Measurements from ENCODE around the gene GABRR1.

GRCh38 chr6:89221971-89222711 is 5.0 kb upstream of the GABRR1 start:
- no peak for TF ChIP-seq CTCF (IDR thresholded peaks at IDR 0.05; ENCODE audit: insufficient read depth, low read depth, low read length)
- TF ChIP-seq EZH2 (IDR thresholded peaks at IDR 0.05; ENCODE audit: insufficient read depth, low read length) = no peak

Measured in astrocyte (in vitro differentiated cells and primary cell).